Transverse colon (tissue), 4 donors: ENCODE results near the gene DRD2.

Source experiments
- POLR2A ChIP-seq: fragments of 450-650 bp; IDR thresholded peaks from one replicate; pipeline ENCODE4 v1.6.1; 2016; ENCODE audit warnings: antibody characterized with exemption, mild to moderate bottlenecking, moderate library complexity
- POLR2AphosphoS5 ChIP-seq, 3 donors: sonication (generic); formaldehyde crosslinking; IDR thresholded peaks; one replicate each; pipeline ENCODE4 v1.6.1; 2016; ENCODE audit warnings: antibody characterized with exemption in 3 of 3
- TF ChIP-seq, protein P1 (sequence below), 5 experiments: fragments of 200-600 bp in 3 of 5; fragments of 450-650 bp in 2 of 5; sonication (generic) in 3 of 5; IDR thresholded peaks; 1 replicate in 2 of 5; 2 replicates in 3 of 5; pipeline ENCODE4 v1.5.1; 2016 to 2017; ENCODE audit warnings: antibody characterized with exemption in 5 of 5, inconsistent platforms in 3 of 5, mild to moderate bottlenecking in 2 of 5, moderate library complexity in 1 of 5

DNA sequence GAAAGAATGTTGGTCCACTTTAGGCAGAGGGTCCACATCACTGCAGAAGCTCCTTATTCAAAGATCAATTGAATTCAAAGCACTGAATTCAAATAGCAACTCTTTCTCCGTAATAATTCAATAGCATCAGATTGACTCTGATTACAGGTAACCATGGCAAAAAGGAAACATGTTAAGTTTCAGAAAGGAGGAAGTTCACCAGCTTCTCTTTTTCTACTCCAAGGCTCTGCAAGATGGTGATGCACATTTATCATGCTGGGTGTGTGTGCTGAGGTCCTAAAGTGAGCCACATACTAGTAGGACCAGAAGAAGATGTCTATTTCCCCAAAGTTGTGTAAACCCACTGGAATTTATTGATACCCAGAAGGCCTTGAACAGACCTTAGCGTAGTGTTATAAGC lies 18.0 kb upstream of the DRD2 start:
- TF ChIP-seq, protein P1, sequence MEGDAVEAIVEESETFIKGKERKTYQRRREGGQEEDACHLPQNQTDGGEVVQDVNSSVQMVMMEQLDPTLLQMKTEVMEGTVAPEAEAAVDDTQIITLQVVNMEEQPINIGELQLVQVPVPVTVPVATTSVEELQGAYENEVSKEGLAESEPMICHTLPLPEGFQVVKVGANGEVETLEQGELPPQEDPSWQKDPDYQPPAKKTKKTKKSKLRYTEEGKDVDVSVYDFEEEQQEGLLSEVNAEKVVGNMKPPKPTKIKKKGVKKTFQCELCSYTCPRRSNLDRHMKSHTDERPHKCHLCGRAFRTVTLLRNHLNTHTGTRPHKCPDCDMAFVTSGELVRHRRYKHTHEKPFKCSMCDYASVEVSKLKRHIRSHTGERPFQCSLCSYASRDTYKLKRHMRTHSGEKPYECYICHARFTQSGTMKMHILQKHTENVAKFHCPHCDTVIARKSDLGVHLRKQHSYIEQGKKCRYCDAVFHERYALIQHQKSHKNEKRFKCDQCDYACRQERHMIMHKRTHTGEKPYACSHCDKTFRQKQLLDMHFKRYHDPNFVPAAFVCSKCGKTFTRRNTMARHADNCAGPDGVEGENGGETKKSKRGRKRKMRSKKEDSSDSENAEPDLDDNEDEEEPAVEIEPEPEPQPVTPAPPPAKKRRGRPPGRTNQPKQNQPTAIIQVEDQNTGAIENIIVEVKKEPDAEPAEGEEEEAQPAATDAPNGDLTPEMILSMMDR (IDR thresholded peaks at IDR 0.05): no peak
- TF ChIP-seq POLR2AphosphoS5 (IDR thresholded peaks at IDR 0.05) (no peak), POLR2A (no peak)
